ENCODE measurements around the gene SMKR1. TPM values are rescaled to one million over a fixed set of nuclear protein-coding genes. Genes with fewer than 3 reads are reported as not detected.

SMKR1 gene
- total and polyA plus RNA-seq, 3 experiments from 2014 or later = 11.6 to 13.9 (median 12.2) TPM

DNA sequence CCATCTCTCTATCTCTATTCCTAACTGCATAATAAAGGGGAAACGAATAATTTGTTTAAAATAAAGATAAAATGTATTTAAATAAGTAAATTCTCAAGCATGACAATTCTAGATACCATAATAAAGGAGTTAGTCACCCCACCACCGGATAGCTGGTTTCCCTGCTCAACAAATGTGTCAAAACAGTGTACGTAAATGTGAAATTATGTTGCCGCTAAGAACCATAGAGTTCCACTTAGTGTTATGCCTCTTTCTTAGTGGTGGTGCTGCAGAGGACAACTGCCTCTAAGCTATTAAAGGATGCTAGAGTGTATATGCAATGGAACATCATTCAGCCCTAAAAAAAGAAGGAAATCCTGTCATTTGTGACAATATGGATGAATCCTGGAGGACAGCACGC, 42.4 kb downstream of the SMKR1 start:
- no peak overlapping the region for H3K27ac Mint-ChIP-seq
- no peak overlapping the region for H3K4me3 ChIP-seq (ENCODE audit: low read length)
- peaks cover 2 to 10% (median 6%) of the 10 kb centered on the region in 3 donors for H3K4me1 Mint-ChIP-seq
- ChIA-PET POLR2A (no interaction called here), CTCF (no interaction called here)
- no peak overlapping the region for H3K27ac ChIP-seq (ENCODE audit: low read depth, low read length)
- no peak overlapping the region for H3K4me3 Mint-ChIP-seq
- H3K9me3 ChIP-seq (ENCODE audit: low read length) = no peaks in the 10 kb centered on the region
- no peaks in the 10 kb centered on the region for H3K27me3 ChIP-seq (ENCODE audit: insufficient read depth, low read length, poor library complexity, severe bottlenecking)
- H3K36me3 Mint-ChIP-seq = no peaks in the 10 kb centered on the region
- DNase-seq = no peak
- no peaks in the 10 kb centered on the region for H3K9me3 Mint-ChIP-seq
- no peaks in the 10 kb centered on the region for H3K4me1 ChIP-seq (ENCODE audit: insufficient read depth, low read length)
- H3K36me3 ChIP-seq (ENCODE audit: insufficient read depth, low read length) = no peaks in the 10 kb centered on the region
- peaks cover 0 to 2% of the 10 kb centered on the region in 2 donors for H3K27me3 Mint-ChIP-seq

DNA sequence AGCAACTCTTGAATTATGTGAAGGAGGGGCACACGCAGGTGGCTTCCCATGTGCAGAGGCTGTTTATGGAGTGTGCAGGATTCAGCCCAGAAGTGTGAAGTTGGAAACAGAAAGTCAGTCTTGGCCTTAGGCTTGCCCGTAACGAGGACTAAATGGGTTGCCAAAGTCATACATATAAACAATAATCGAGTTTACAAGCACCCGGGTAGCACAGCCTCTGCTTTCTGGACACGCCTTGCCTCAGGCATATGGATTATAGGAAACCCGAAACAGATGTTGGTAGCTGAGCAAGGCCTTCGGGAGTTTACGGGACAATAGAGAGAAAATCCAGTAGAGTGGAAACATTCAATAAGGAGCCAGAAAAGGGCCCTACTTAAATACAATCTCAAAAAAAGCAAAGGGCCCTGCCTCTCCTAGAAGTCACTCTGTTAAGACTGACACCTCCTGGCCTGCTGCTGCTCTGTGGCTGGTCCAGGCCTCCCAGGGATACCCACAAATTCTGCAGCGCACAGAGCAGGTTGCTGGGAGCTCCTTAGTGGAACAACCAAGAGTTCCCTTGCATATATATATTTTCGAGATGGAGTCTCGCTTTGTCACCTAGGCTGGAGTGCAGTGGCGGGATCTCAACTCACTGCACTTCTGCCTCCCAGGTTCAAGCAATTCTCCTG, 48.5 kb downstream of the SMKR1 start:
- H3K27me3 ChIP-seq (ENCODE audit: insufficient read depth, low read length, poor library complexity, severe bottlenecking) = no peaks in the 10 kb centered on the region
- ChIA-PET CTCF (no interaction called here), POLR2A (no interaction called here)
- H3K9me3 ChIP-seq (ENCODE audit: low read length) = no peaks in the 10 kb centered on the region
- no peaks in the 10 kb centered on the region for H3K36me3 Mint-ChIP-seq
- H3K4me3 ChIP-seq (ENCODE audit: low read length) = no peak overlapping the region
- no peaks in the 10 kb centered on the region for H3K36me3 ChIP-seq (ENCODE audit: insufficient read depth, low read length)
- peaks cover 0 to 3% of the 10 kb centered on the region in 2 donors for H3K27me3 Mint-ChIP-seq
- no peak overlapping the region for H3K4me3 Mint-ChIP-seq
- no peaks in the 10 kb centered on the region for H3K4me1 ChIP-seq (ENCODE audit: insufficient read depth, low read length)
- H3K27ac Mint-ChIP-seq = no peak overlapping the region
- no peaks in the 10 kb centered on the region for H3K9me3 Mint-ChIP-seq
- H3K4me1 Mint-ChIP-seq = peaks cover 5 to 8% (median 7%) of the 10 kb centered on the region in 3 donors
- DNase-seq = no peak
- no peak overlapping the region for H3K27ac ChIP-seq (ENCODE audit: low read depth, low read length)

DNA sequence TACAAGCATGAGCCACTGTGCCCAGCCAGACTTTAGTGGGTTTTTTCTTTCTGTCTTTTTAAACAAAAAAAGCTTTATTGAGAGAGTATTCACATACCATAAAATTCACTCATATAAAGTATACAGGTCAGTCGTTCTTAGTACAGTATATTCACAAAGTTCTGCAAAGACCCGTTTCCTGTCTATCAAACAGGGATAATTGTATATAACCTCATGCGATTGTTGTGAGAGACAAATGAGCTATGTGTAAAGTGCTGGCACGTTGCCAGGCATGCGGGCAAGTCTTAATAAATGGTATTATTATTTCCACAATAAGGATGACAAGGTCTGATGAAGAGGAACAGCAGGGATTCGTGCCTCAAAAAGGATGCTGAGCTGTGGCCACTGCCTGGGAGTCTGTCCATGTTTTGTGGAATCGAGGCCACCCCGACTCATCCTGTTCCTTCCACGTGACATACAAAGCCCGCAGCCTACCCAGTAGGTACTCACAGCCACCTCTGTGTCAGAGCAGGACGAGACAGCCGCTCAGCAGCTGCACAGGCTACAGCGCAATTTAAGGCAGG, 51.6 kb downstream of the SMKR1 start:
- peak overlapping the region in 6 of 7 donors; percentile 59 to 91 (median 71) for H3K4me3 Mint-ChIP-seq

DNA sequence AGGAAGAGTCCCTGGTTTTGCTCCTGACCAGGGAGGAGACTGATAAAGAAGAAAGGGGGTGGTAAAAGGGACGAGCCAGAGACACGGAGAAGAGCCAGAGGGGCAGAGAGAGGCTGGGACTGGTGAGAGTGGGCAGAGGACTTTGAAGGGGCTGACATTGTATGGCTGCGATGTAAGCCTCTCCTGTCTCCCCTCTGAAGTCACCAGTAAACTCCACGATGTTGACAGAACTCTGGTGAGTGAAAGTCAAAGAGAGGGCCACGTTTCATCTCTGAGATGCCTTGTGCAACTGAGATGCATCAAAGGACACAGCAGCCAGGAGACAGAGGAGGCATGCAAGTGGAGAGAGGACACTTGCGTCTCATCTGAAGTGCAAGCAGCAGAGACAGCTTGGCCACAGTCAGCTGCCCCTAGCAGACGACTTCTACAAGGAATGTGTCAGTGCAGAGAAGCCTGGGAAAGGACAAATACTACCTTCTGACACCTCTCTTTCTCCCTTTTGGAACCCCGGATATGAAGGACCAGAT, 54.3 kb downstream of the SMKR1 start:
- Histone ChIP-seq H3K27ac (ENCODE audit: low read depth, low read length) (no peak overlapping the region), H3K36me3 (ENCODE audit: insufficient read depth, low read length) (no peaks in the 10 kb centered on the region), H3K4me3 (ENCODE audit: low read length) (no peak overlapping the region), H3K4me1 (ENCODE audit: insufficient read depth, low read length) (no peaks in the 10 kb centered on the region), H3K27me3 (ENCODE audit: insufficient read depth, low read length, poor library complexity, severe bottlenecking) (no peaks in the 10 kb centered on the region), H3K9me3 (ENCODE audit: low read length) (no peaks in the 10 kb centered on the region)
- H3K4me1 Mint-ChIP-seq = peaks cover 5 to 8% (median 7%) of the 10 kb centered on the region in 3 donors
- ChIA-PET POLR2A (no interaction called here), CTCF (no interaction called here)
- H3K36me3 Mint-ChIP-seq = no peaks in the 10 kb centered on the region
- peaks cover 0 to 2% of the 10 kb centered on the region in 2 donors for H3K27me3 Mint-ChIP-seq
- DNase-seq = no peak
- H3K9me3 Mint-ChIP-seq = no peaks in the 10 kb centered on the region
- H3K4me3 Mint-ChIP-seq = no peak overlapping the region
- peak overlapping the region in 1 of 8 donors; percentile 55 for H3K27ac Mint-ChIP-seq

More for the DNA sequence above, 51.6 kb downstream of the SMKR1 start:
- Histone ChIP-seq H3K4me1 (ENCODE audit: insufficient read depth, low read length) (no peaks in the 10 kb centered on the region), H3K4me3 (ENCODE audit: low read length) (no peak overlapping the region), H3K27me3 (ENCODE audit: insufficient read depth, low read length, poor library complexity, severe bottlenecking) (no peaks in the 10 kb centered on the region), H3K36me3 (ENCODE audit: insufficient read depth, low read length) (no peaks in the 10 kb centered on the region), H3K9me3 (ENCODE audit: low read length) (no peaks in the 10 kb centered on the region), H3K27ac (ENCODE audit: low read depth, low read length) (no peak overlapping the region)
- ChIA-PET POLR2A (no interaction called here), CTCF (interaction anchor here (0.8 to 1.3 kb wide), 6 partner anchors 16 to 271 kb away, joined by 3 to 5 read pairs (median 3); no protein-coding TSS in a partner anchor)
- no peaks in the 10 kb centered on the region for H3K36me3 Mint-ChIP-seq
- peaks cover 0 to 2% of the 10 kb centered on the region in 2 donors for H3K27me3 Mint-ChIP-seq
- H3K4me1 Mint-ChIP-seq = peaks cover 5 to 8% (median 7%) of the 10 kb centered on the region in 3 donors
- H3K27ac Mint-ChIP-seq = peak overlapping the region in 7 of 8 donors; percentile 70 to 95 (median 83)
- H3K9me3 Mint-ChIP-seq = no peaks in the 10 kb centered on the region
- peak; percentile 29 to 73 (median 42) for DNase-seq

DNA sequence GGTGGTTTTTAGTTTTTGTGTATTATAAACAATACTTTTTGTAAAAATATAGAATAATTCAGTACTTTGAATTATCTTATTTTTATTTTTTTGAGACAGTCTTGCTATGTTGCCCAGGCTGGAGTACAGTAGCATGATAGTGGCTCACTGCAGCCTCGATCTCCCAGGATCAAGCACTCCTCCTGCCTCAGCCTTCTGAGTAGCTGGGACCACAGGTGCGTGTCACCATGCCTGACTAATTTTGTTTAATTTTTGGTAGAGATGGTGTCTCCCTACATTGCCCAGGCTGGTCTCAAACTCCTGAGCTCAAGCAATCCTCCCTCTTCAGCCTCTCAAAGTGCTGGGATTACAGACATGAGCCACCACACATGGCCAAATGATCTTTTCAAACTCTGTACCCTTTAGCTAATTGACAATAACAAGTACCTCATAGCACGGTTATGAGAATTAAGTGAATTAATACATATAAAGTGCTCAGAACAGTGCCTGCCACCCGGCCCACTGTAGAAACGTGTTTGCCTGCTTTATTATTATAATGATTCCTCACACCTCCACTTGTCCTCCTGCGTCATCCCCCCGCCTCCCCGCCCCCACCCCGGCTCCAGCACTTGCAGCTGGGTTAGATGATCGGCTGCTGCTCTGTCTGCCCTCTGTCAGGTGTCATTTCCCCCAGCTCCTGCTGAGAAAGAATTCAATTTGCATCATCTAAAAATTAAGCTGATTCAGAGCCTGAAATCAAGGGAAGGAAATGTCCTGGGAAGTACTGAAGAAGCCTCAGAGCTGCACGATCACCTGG, 55.6 kb downstream of the SMKR1 start:
- POLR2A ChIA-PET = interaction anchor here (0.6 kb wide), 1 partner anchor 52 kb away, joined by 5 read pairs; no protein-coding TSS in a partner anchor
- CTCF ChIA-PET = interaction anchor here (0.6 to 1.5 kb wide), 2 partner anchors 46 to 159 kb away, joined by 3 read pairs; no protein-coding TSS in a partner anchor
- Histone ChIP-seq H3K9me3 (ENCODE audit: low read length) (no peaks in the 10 kb centered on the region), H3K4me3 (ENCODE audit: low read length) (no peak overlapping the region), H3K27me3 (ENCODE audit: insufficient read depth, low read length, poor library complexity, severe bottlenecking) (no peaks in the 10 kb centered on the region), H3K36me3 (ENCODE audit: insufficient read depth, low read length) (no peaks in the 10 kb centered on the region), H3K27ac (ENCODE audit: low read depth, low read length) (no peak overlapping the region), H3K4me1 (ENCODE audit: insufficient read depth, low read length) (no peaks in the 10 kb centered on the region)
- no peak for DNase-seq
- H3K4me3 Mint-ChIP-seq = no peak overlapping the region
- H3K27me3 Mint-ChIP-seq = peaks cover 0 to 1% of the 10 kb centered on the region in 2 donors
- H3K4me1 Mint-ChIP-seq = peaks cover 5 to 8% (median 7%) of the 10 kb centered on the region in 3 donors
- H3K36me3 Mint-ChIP-seq = no peaks in the 10 kb centered on the region
- no peak overlapping the region for H3K27ac Mint-ChIP-seq
- no peaks in the 10 kb centered on the region for H3K9me3 Mint-ChIP-seq

DNA sequence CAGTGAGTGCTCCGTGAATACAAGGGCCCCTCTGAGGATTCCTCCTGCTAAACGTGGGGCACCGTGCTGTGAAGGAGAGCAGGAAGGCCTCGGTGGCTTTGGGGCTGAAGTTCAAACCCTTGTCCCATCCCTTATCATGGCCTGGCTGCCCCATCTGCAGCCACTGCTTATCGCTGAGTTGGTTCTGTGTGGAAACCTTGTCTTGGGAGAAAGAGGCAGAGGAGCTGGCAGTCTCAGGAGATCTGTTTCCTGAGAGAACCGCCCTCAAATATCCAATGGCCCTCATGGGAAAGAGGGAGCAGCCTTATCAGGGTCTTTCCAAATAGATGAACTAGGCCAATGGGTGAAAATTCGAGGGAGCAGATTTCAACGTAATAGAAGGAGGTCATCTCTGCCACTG, 57.2 kb downstream of the SMKR1 start:
- Mint-ChIP-seq H3K4me1 (no peaks in the 10 kb centered on the region), H3K9me3 (no peaks in the 10 kb centered on the region), H3K36me3 (no peaks in the 10 kb centered on the region), H3K27ac (no peak overlapping the region), H3K27me3 (peaks cover 5% of the 10 kb centered on the region in 2 donors), H3K4me3 (no peak overlapping the region)
- DNase-seq = no peak
- Histone ChIP-seq H3K27me3 (ENCODE audit: insufficient read depth, low read length, poor library complexity, severe bottlenecking) (no peaks in the 10 kb centered on the region), H3K4me1 (ENCODE audit: insufficient read depth, low read length) (no peaks in the 10 kb centered on the region), H3K4me3 (ENCODE audit: low read length) (no peak overlapping the region), H3K9me3 (ENCODE audit: low read length) (no peaks in the 10 kb centered on the region), H3K36me3 (ENCODE audit: insufficient read depth, low read length) (no peaks in the 10 kb centered on the region), H3K27ac (ENCODE audit: low read depth, low read length) (no peak overlapping the region)
- POLR2A ChIA-PET = no interaction called here
- CTCF ChIA-PET = no interaction called here

DNA sequence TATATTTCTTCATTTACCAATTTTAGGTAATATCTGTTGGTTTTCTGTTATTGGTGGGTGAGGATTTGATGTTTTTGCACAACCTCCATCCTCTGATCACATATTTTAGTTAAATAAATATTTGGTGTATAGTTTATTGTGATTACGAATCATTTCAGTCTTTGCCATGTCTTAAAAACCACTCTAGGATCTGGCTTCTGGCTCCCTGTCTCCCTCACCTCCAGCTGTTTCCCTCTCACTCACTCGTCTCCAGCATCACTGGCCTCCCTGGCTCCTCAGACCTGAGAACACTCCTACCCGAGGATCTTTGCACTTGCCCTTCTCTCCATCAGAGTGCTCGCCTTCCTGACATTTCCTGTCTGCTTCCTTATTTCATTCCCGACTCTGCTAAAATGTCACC, 58.5 kb downstream of the SMKR1 start:
- no peak overlapping the region for H3K4me3 Mint-ChIP-seq
- CTCF ChIA-PET = no interaction called here
- H3K27me3 ChIP-seq (ENCODE audit: insufficient read depth, low read length, poor library complexity, severe bottlenecking) = no peaks in the 10 kb centered on the region

More for the DNA sequence above, 58.5 kb downstream of the SMKR1 start:
- no peaks in the 10 kb centered on the region for H3K4me1 ChIP-seq (ENCODE audit: insufficient read depth, low read length)
- H3K4me3 ChIP-seq (ENCODE audit: low read length) = no peak overlapping the region
- Mint-ChIP-seq H3K27ac (peak overlapping the region in 1 of 8 donors; percentile 10), H3K27me3 (peaks cover 8 to 10% of the 10 kb centered on the region in 2 donors), H3K4me1 (no peaks in the 10 kb centered on the region), H3K9me3 (no peaks in the 10 kb centered on the region), H3K36me3 (no peaks in the 10 kb centered on the region)
- no peaks in the 10 kb centered on the region for H3K36me3 ChIP-seq (ENCODE audit: insufficient read depth, low read length)
- POLR2A ChIA-PET = no interaction called here
- H3K27ac ChIP-seq (ENCODE audit: low read depth, low read length) = no peak overlapping the region
- DNase-seq = no peak
- H3K9me3 ChIP-seq (ENCODE audit: low read length) = no peaks in the 10 kb centered on the region
